SK-N-SH (cell line): ENCODE measurements around the gene COQ5. TPM values are rescaled to one million over a fixed set of nuclear protein-coding genes. Genes with fewer than 3 reads are reported as not detected.

ENCODE experiments used
- CTCF ChIA-PET: fragments of 300-600, 350-600 bp; formaldehyde crosslinking; extraction: SDS; loops from one replicate; lab custom pipeline; 2021; lab: Yijun Ruan, JAX
- POLR2A ChIA-PET: fragments of 350-600 bp; sonication (Branson Sonifier 250); formaldehyde crosslinking; extraction: SDS; loops from one replicate; lab custom pipeline; 2020; ENCODE audit warnings: antibody characterized with exemption, inconsistent platforms; lab: Yijun Ruan, JAX
- DNase-seq: peaks from one replicate; pipeline ENCODE4 v3.0.0; 2012
- H2AFZ ChIP-seq: fragments of 200-600 bp; sonication (generic); 2 replicates; pipeline ENCODE4 v1.8.1; 2016; ENCODE audit warnings: antibody characterized with exemption, mild to moderate bottlenecking, low read depth
- H3F3A ChIP-seq: fragments of 200-600 bp; sonication (generic); replicated peaks from 2 replicates; pipeline ENCODE3; 2016; ENCODE audit warnings: antibody characterized with exemption, mild to moderate bottlenecking; ENCODE audit not compliant: insufficient read depth
- H3K27ac ChIP-seq, 2 experiments: fragments of 200-500 bp in 1 of 2; fragments of 200-600 bp in 1 of 2; sonication (Bioruptor generic) in 1 of 2; sonication (generic), shearing (Covaris generic) in 1 of 2; 2 replicates each; pipeline versions ENCODE4 v1.5.1 to v1.6.1; 2014 to 2016; ENCODE audit warnings: low read depth in 2 of 2, inconsistent platforms in 1 of 2, low read length in 1 of 2, mild to moderate bottlenecking in 1 of 2, mixed read lengths in 1 of 2
- H3K27me3 ChIP-seq: fragments of 200-600 bp; sonication (generic), shearing (Covaris generic); 2 replicates; pipeline ENCODE4 v1.6.1; 2016; ENCODE audit warnings: mixed run types; ENCODE audit not compliant: insufficient read depth
- H3K36me3 ChIP-seq, 2 experiments: fragments of 200-500 bp in 1 of 2; fragments of 200-600 bp in 1 of 2; sonication (Bioruptor generic) in 1 of 2; sonication (generic) in 1 of 2; replicated peaks in 1 of 2; 2 replicates each; pipeline versions ENCODE3 to v1.5.1; 2014 to 2016; ENCODE audit warnings: low read length in 1 of 2, mild to moderate bottlenecking in 1 of 2; ENCODE audit not compliant: insufficient read depth in 2 of 2, control insufficient read depth in 1 of 2
- H3K4me1 ChIP-seq, 2 experiments: fragments of 200-500 bp in 1 of 2; fragments of 200-600 bp in 1 of 2; sonication (Bioruptor generic) in 1 of 2; sonication (generic), shearing (Covaris generic) in 1 of 2; 2 replicates each; pipeline versions ENCODE4 v1.5.1 to v1.6.1; 2014 to 2016; ENCODE audit warnings: low read depth in 1 of 2, low read length in 1 of 2, mixed run types in 1 of 2; ENCODE audit not compliant: insufficient read depth in 2 of 2, control insufficient read depth in 1 of 2
- H3K4me2 ChIP-seq: fragments of 200-600 bp; sonication (generic), shearing (Covaris generic); 2 replicates; pipeline ENCODE4 v1.6.1; 2017; ENCODE audit warnings: mixed run types
- H3K4me3 ChIP-seq, 2 experiments: fragments of 200-500 bp in 1 of 2; fragments of 200-600 bp in 1 of 2; sonication (Bioruptor generic) in 1 of 2; sonication (generic), shearing (Covaris generic) in 1 of 2; 2 replicates each; pipeline versions ENCODE4 v1.5.1 to v1.8.1; 2014 to 2016; ENCODE audit warnings: low read depth in 2 of 2, inconsistent platforms in 1 of 2, low read length in 1 of 2, mild to moderate bottlenecking in 1 of 2, mixed read lengths in 1 of 2, moderate library complexity in 1 of 2
- H3K79me2 ChIP-seq: fragments of 200-600 bp; sonication (generic); 2 replicates; pipeline ENCODE4 v1.8.1; 2017; ENCODE audit warnings: mild to moderate bottlenecking; ENCODE audit not compliant: insufficient read depth
- H3K9ac ChIP-seq: fragments of 200-600 bp; sonication (generic); 2 replicates; pipeline ENCODE4 v1.6.1; 2017; ENCODE audit warnings: mixed run types
- H3K9me2 ChIP-seq: fragments of 200-600 bp; sonication (generic); 2 replicates; pipeline ENCODE4 v1.6.1; 2017; ENCODE audit warnings: mixed run types
- H3K9me3 ChIP-seq: fragments of 200-600 bp; sonication (generic); 2 replicates; pipeline ENCODE4 v1.6.1; 2017; ENCODE audit warnings: mixed run types, mild to moderate bottlenecking, moderate library complexity
- H4K20me1 ChIP-seq: fragments of 200-600 bp; sonication (generic); 2 replicates; pipeline ENCODE4 v1.6.1; 2017; ENCODE audit warnings: mild to moderate bottlenecking, mixed run types; ENCODE audit not compliant: insufficient read depth
- CTCF ChIP-seq: fragments of 200-600 bp; sonication (generic); IDR thresholded peaks from 2 replicates; pipeline ENCODE4 v1.6.1; 2017; ENCODE audit warnings: antibody characterized with exemption, mild to moderate bottlenecking, moderate library complexity
- FOXJ3 ChIP-seq: sonication (generic); formaldehyde crosslinking; IDR thresholded peaks from 2 replicates; pipeline ENCODE4 v1.5.1; 2020; ENCODE audit warnings: mild to moderate bottlenecking, missing genetic modification reagents
- GATA2 ChIP-seq: sonication (generic); formaldehyde crosslinking; IDR thresholded peaks from 2 replicates; pipeline ENCODE4 v1.5.0; 2020; ENCODE audit warnings: mild to moderate bottlenecking, missing genetic modification reagents
- MEF2A ChIP-seq: IDR thresholded peaks from 2 replicates; pipeline ENCODE4 v1.4.0; 2012; ENCODE audit warnings: low read depth, borderline replicate concordance
- MXI1 ChIP-seq: IDR thresholded peaks from 2 replicates; pipeline ENCODE4 v1.6.1; 2012; ENCODE audit warnings: mild to moderate bottlenecking, low read depth, low read length, improper control_type of control experiment
- NFIC ChIP-seq: IDR thresholded peaks from 2 replicates; pipeline ENCODE4 v1.4.0; 2012; ENCODE audit warnings: borderline replicate concordance
- PBX3 ChIP-seq: IDR thresholded peaks from 2 replicates; pipeline ENCODE4; 2012
- RCOR1 ChIP-seq: fragments of 150-350 bp; IDR thresholded peaks from 2 replicates; pipeline ENCODE4 v1.6.1; 2017; ENCODE audit warnings: antibody characterized with exemption, low read length
- REST ChIP-seq: IDR thresholded peaks from 2 replicates; pipeline ENCODE4 v1.6.1; 2012; ENCODE audit warnings: mild to moderate bottlenecking, low read depth, low read length, moderate library complexity
- RXRA ChIP-seq: IDR thresholded peaks from 2 replicates; pipeline ENCODE4 v1.4.0; 2012; ENCODE audit warnings: low read depth, mild to moderate bottlenecking, borderline replicate concordance
- SIN3A ChIP-seq: IDR thresholded peaks from 2 replicates; pipeline ENCODE4 v1.6.1; 2012; ENCODE audit warnings: low read depth, mild to moderate bottlenecking, low read length, moderate library complexity, borderline replicate concordance
- SMC3 ChIP-seq: IDR thresholded peaks from 2 replicates; pipeline ENCODE4 v1.6.1; 2012; ENCODE audit warnings: low read depth, low read length, improper control_type of control experiment
- TAF1 ChIP-seq: IDR thresholded peaks from 2 replicates; pipeline ENCODE4 v1.6.1; 2012; ENCODE audit warnings: low read depth, mild to moderate bottlenecking, low read length, moderate library complexity, borderline replicate concordance
- TCF12 ChIP-seq: IDR thresholded peaks from 2 replicates; pipeline ENCODE4 v1.4.0; 2012
- WGBS: methylation state at CpG from one replicate; pipeline ENCODE4 v1.1.6; 2017; ENCODE audit warnings: low lambda C conversion rate; 5-methylcytosine and 5-hydroxymethylcytosine counted together
- polyA plus RNA-seq, 3 experiments: library from polyadenylated mRNA; depleted of rRNA; stranded (reverse); fragments of >200 nt; gene quantifications; 2 replicates each; pipeline ENCODE4 v1.2.3, GENCODE V29; 2012

The COQ5 gene
- polyA plus RNA-seq, 1 of the 3 experiments (the other 2 are of a cell fraction) = 28.0 TPM

GRCh38 chr12:120538281-120539156, 9.6 kb upstream of the COQ5 start:
- peaks cover 88% of the 10 kb centered on the region for H4K20me1 ChIP-seq

GRCh38 chr12:120537856-120538220, 8.9 kb upstream of the COQ5 start:
- peaks cover 87% of the 10 kb centered on the region for H3K79me2 ChIP-seq
- H3K9me2 ChIP-seq = no peaks in the 10 kb centered on the region
- peak overlapping the region in 1 of 2 experiments; percentile 11; a peak in 2 of 4 replicates for H3K4me3 ChIP-seq
- CTCF ChIA-PET = interaction anchor here (1.2 to 2.5 kb wide), 3 partner anchors 24 to 111 kb away, joined by 3 to 9 read pairs (median 5); partner anchors contain the start of gene POP5
- no peak overlapping the region for H2AFZ ChIP-seq
- peaks cover 21 to 48% of the 10 kb centered on the region in 2 experiments for H3K4me1 ChIP-seq
- no peaks in the 10 kb centered on the region for H3K27me3 ChIP-seq
- DNase-seq = no peak
- TF ChIP-seq RCOR1 (no peak), MXI1 (no peak), REST (no peak), CTCF (no peak), SMC3 (no peak), GATA2 (CRISPR knock-in tag) (no peak), SIN3A (no peak), FOXJ3 (CRISPR knock-in tag) (no peak), TAF1 (no peak)
- peak overlapping the region; percentile 53; the same call in 1 of the 2 replicates for H3K4me2 ChIP-seq
- peaks cover 14% of the 10 kb centered on the region for H3F3A ChIP-seq
- peaks cover 81% of the 10 kb centered on the region for H4K20me1 ChIP-seq
- peak overlapping the region; percentile 8; the same call in 1 of the 2 replicates for H3K9ac ChIP-seq
- H3K9me3 ChIP-seq = no peaks in the 10 kb centered on the region
- POLR2A ChIA-PET = no interaction called here
- H3K36me3 ChIP-seq = peaks cover 0 to 13% of the 10 kb centered on the region in 2 experiments
- peak overlapping the region; percentile 60 to 78 for H3K27ac ChIP-seq
- WGBS = 88% methylated on average over 4 of the region's 4 CpGs

More at GRCh38 chr12:120538281-120539156, 9.6 kb upstream of the COQ5 start:
- Histone ChIP-seq H3K4me3 (peak overlapping the region; percentile 5 to 21; a peak in 2 of 4 replicates), H3K27me3 (no peaks in the 10 kb centered on the region), H3K36me3 (peaks cover 0 to 13% of the 10 kb centered on the region in 2 experiments), H3K9me3 (no peaks in the 10 kb centered on the region), H3K79me2 (peaks cover 93% of the 10 kb centered on the region), H2AFZ (no peak overlapping the region), H3K27ac (peak overlapping the region; percentile 60 to 78), H3F3A (peaks cover 14% of the 10 kb centered on the region), H3K4me1 (peaks cover 21 to 48% of the 10 kb centered on the region in 2 experiments), H3K9me2 (no peaks in the 10 kb centered on the region), H3K9ac (peak overlapping the region; percentile 8; the same call in 1 of the 2 replicates), H3K4me2 (peak overlapping the region; percentile 53; the same call in 1 of the 2 replicates)
- CTCF ChIA-PET = interaction anchor here (0.7 to 2.5 kb wide), 4 partner anchors 23 to 111 kb away, joined by 3 to 9 read pairs (median 4); partner anchors contain the start of gene POP5
- peak; percentile 26 for DNase-seq
- POLR2A ChIA-PET = no interaction called here
- TF ChIP-seq RXRA (peak; percentile 95; the same call in 1 of the 2 replicates), RCOR1 (no peak), PBX3 (0 out of 2 replicates have a peak, but pooled peaks have one; percentile 7), SIN3A (0 out of 2 replicates have a peak, but pooled peaks have one; percentile 26), NFIC (peak; percentile 63), TCF12 (peak; percentile 35; the same call in 1 of the 2 replicates), MXI1 (no peak), MEF2A (peak; percentile 49; the same call in 1 of the 2 replicates)
- 44% methylated on average over 6 of the region's 6 CpGs for WGBS
